Measurements from ENCODE around the gene FBXL19. TPM values are rescaled to one million over a fixed set of nuclear protein-coding genes. Genes with fewer than 3 reads are reported as not detected.

FBXL19 gene
- total and polyA plus RNA-seq, 2 of the 13 experiments (the other 11 are each of a cell fraction or from before 2014, with no cell fraction given): 6.0 to 13.7 TPM

GRCh38 chr16:30927789-30928378, 4.5 kb downstream of the FBXL19 start (continued):
- no peak for TF ChIP-seq GFI1 (CRISPR knock-in tag; IDR thresholded peaks at IDR 0.05; ENCODE audit: borderline replicate concordance)
- peak; percentile 63 for TF ChIP-seq GABPB1 (CRISPR knock-in tag; IDR thresholded peaks at IDR 0.05)
- TF ChIP-seq ZNF143 (CRISPR knock-in tag; IDR thresholded peaks at IDR 0.05): peak; percentile 89
- TF ChIP-seq SKIL (CRISPR knock-in tag; IDR thresholded peaks at IDR 0.05; ENCODE audit: borderline replicate concordance): no peak
- peak; percentile 60; the same call in 1 of the 2 replicates for TF ChIP-seq ZXDC (CRISPR knock-in tag; IDR thresholded peaks at IDR 0.05)
- 0 out of 2 replicates have a peak, but pooled peaks have one; percentile 13 for TF ChIP-seq SALL1 (CRISPR knock-in tag; IDR thresholded peaks at IDR 0.05)
- no peak for TF ChIP-seq ZGPAT (CRISPR knock-in tag; IDR thresholded peaks at IDR 0.05)
- no peak for TF ChIP-seq SNAI1 (CRISPR knock-in tag; IDR thresholded peaks at IDR 0.05; ENCODE audit: borderline replicate concordance)
- TF ChIP-seq CREM (IDR thresholded peaks at IDR 0.05): peak; percentile 89
- TF ChIP-seq CREM (CRISPR knock-in tag; IDR thresholded peaks at IDR 0.05): no peak
- TF ChIP-seq ZFP91 (CRISPR knock-in tag; IDR thresholded peaks at IDR 0.05; ENCODE audit: borderline replicate concordance): peak; percentile 46; the same call in 1 of the 2 replicates
- TF ChIP-seq GMEB1 (CRISPR knock-in tag; IDR thresholded peaks at IDR 0.05; ENCODE audit: borderline replicate concordance): no peak
- TF ChIP-seq SRF (IDR thresholded peaks at IDR 0.05; ENCODE audit: low read depth, low read length): no peak
- TF ChIP-seq POLR2A (IDR thresholded peaks at IDR 0.05; ENCODE audit: insufficient read depth in 1 of 2, low read depth in 2 of 2, low read length in 2 of 2): 0 out of 4 replicates have a peak, but pooled peaks of 1 of the 2 experiments have one; percentile 36
- no peak for TF ChIP-seq MXD1 (CRISPR knock-in tag; IDR thresholded peaks at IDR 0.05)
- peak; percentile 38; the same call in 1 of the 2 replicates for TF ChIP-seq SUZ12 (IDR thresholded peaks at IDR 0.05; ENCODE audit: low read depth, low read length)
- TF ChIP-seq ATF3 (CRISPR knock-in tag; IDR thresholded peaks at IDR 0.05): no peak
- TF ChIP-seq LCORL (IDR thresholded peaks at IDR 0.05): no peak
- TF ChIP-seq LCORL (CRISPR knock-in tag; IDR thresholded peaks at IDR 0.05): no peak
- no peak for TF ChIP-seq MED8 (CRISPR knock-in tag; IDR thresholded peaks at IDR 0.05; ENCODE audit: insufficient replicate concordance)

Measured in HepG2 (cell line).